ENCODE results near the gene NUP160. TPM values are rescaled to one million over a fixed set of nuclear protein-coding genes. Genes with fewer than 3 reads are reported as not detected.

Gene NUP160
- total RNA-seq, 1 experiment from 2014 or later = 89.9 TPM

GRCh38 chr11:47783087-47783610 is 65.0 kb downstream of the NUP160 start (continued):
- TF ChIP-seq ZBTB43 (CRISPR knock-in tag; IDR thresholded peaks at IDR 0.05) (no peak), ZNF317 (CRISPR knock-in tag; IDR thresholded peaks at IDR 0.05; ENCODE audit: borderline replicate concordance, low read depth) (no peak), NFE2L1 (CRISPR knock-in tag; IDR thresholded peaks at IDR 0.05) (no peak), ZNF396 (CRISPR knock-in tag; IDR thresholded peaks at IDR 0.05; ENCODE audit: borderline replicate concordance) (no peak), GRHL2 (CRISPR knock-in tag; IDR thresholded peaks at IDR 0.05; ENCODE audit: insufficient replicate concordance, severe bottlenecking) (no peak), SMAD3 (CRISPR knock-in tag; IDR thresholded peaks at IDR 0.05; ENCODE audit: borderline replicate concordance) (no peak)

GRCh38 chr11:47778878-47779483 is 69.2 kb downstream of the NUP160 start:
- ATAC-seq (no peak), DNase-seq (ENCODE audit: low spot score) (no peak)
- TF ChIP-seq HMGXB4 (CRISPR knock-in tag; IDR thresholded peaks at IDR 0.05) = no peak
- no peak for TF ChIP-seq ZNF317 (CRISPR knock-in tag; IDR thresholded peaks at IDR 0.05; ENCODE audit: borderline replicate concordance, low read depth)
- TF ChIP-seq AR (CRISPR knock-in tag; IDR thresholded peaks at IDR 0.05) = no peak
- no peak for TF ChIP-seq CREB1 (CRISPR knock-in tag; IDR thresholded peaks at IDR 0.05)
- TF ChIP-seq HMGA2 (CRISPR knock-in tag; IDR thresholded peaks at IDR 0.05) = no peak
- TF ChIP-seq ZNF423 (CRISPR knock-in tag; IDR thresholded peaks at IDR 0.05) = no peak
- TF ChIP-seq ZNF219 (CRISPR knock-in tag; IDR thresholded peaks at IDR 0.05; ENCODE audit: borderline replicate concordance) = no peak
- no peak overlapping the region for H3K27ac Mint-ChIP-seq
- ChIA-PET CTCF (no interaction called here), POLR2A (no interaction called here)
- peaks cover 64% of the 10 kb centered on the region for H3K36me3 Mint-ChIP-seq
- H3K27me3 Mint-ChIP-seq (ENCODE audit: low read depth) = no peaks in the 10 kb centered on the region
- H3K4me1 Mint-ChIP-seq = no peaks in the 10 kb centered on the region
- H3K9me3 Mint-ChIP-seq = no peaks in the 10 kb centered on the region
- H3K4me3 Mint-ChIP-seq = no peak overlapping the region

- ChIA-PET CTCF (no interaction called here), POLR2A (no interaction called here)
- no peak for DNase-seq (ENCODE audit: low spot score)
- Mint-ChIP-seq H3K36me3 (peaks cover 43% of the 10 kb centered on the region), H3K27ac (peak overlapping the region; percentile 16), H3K4me3 (no peak overlapping the region), H3K27me3 (ENCODE audit: low read depth) (no peaks in the 10 kb centered on the region), H3K4me1 (no peaks in the 10 kb centered on the region), H3K9me3 (no peaks in the 10 kb centered on the region)
- ATAC-seq = no peak
- no peak for TF ChIP-seq TP53 (CRISPR knock-in tag; IDR thresholded peaks at IDR 0.05)
- TF ChIP-seq EMX1 (CRISPR knock-in tag; IDR thresholded peaks at IDR 0.05) = no peak
- TF ChIP-seq USF1 (CRISPR knock-in tag; IDR thresholded peaks at IDR 0.05) = no peak
- TF ChIP-seq NFATC4 (CRISPR knock-in tag; IDR thresholded peaks at IDR 0.05) = no peak
- no peak for TF ChIP-seq MXD4 (CRISPR knock-in tag; IDR thresholded peaks at IDR 0.05; ENCODE audit: borderline replicate concordance)
- no peak for TF ChIP-seq PRDM15 (CRISPR knock-in tag; IDR thresholded peaks at IDR 0.05)
Observed at GRCh38 chr11:47775240-47775869, 72.8 kb downstream of the NUP160 start.
